Ishikawa (cell line): ENCODE results near the gene MED12L.

Experiments used
- FOXM1 ChIP-seq: IDR thresholded peaks from 2 replicates; pipeline ENCODE4 v1.6.1; 2012; ENCODE audit warnings: low read depth, borderline replicate concordance
- RAD21 ChIP-seq: IDR thresholded peaks from 2 replicates; pipeline ENCODE4 v1.6.1; 2012; ENCODE audit warnings: low read depth
- TCF12 ChIP-seq: IDR thresholded peaks from 2 replicates; pipeline ENCODE4 v1.6.1; 2012; ENCODE audit warnings: low read depth
- YY1 ChIP-seq: IDR thresholded peaks from 2 replicates; pipeline ENCODE4 v1.6.1; 2012; ENCODE audit warnings: low read depth
- TF ChIP-seq, protein P1 (sequence below): IDR thresholded peaks from 2 replicates; pipeline ENCODE4 v1.6.1; 2012

GRCh38 chr3:151477591-151478334 lies 392.3 kb downstream of the MED12L start:
- no peak for TF ChIP-seq RAD21
- no peak for TF ChIP-seq TCF12
- TF ChIP-seq YY1, result no peak
- TF ChIP-seq, protein P1, sequence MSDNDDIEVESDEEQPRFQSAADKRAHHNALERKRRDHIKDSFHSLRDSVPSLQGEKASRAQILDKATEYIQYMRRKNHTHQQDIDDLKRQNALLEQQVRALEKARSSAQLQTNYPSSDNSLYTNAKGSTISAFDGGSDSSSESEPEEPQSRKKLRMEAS, result no peak
- no peak for TF ChIP-seq FOXM1
